Superior temporal gyrus (tissue), 1 donor: Measurements from ENCODE around the gene EBPL.
A peak's percentile ranks its signal among the peaks of the same experiment; 100 is the strongest.
"Not testable (repeated sequence)": the region's sequence is repeated elsewhere in the genome, so short reads cannot be mapped to it uniquely, and the experiment has no call there.

Source experiments
- DNase-seq: peaks from one replicate; pipeline ENCODE4 v3.0.0-alpha.2; 2016; ENCODE audit errors: extremely low spot score

EBPL gene

DNA sequence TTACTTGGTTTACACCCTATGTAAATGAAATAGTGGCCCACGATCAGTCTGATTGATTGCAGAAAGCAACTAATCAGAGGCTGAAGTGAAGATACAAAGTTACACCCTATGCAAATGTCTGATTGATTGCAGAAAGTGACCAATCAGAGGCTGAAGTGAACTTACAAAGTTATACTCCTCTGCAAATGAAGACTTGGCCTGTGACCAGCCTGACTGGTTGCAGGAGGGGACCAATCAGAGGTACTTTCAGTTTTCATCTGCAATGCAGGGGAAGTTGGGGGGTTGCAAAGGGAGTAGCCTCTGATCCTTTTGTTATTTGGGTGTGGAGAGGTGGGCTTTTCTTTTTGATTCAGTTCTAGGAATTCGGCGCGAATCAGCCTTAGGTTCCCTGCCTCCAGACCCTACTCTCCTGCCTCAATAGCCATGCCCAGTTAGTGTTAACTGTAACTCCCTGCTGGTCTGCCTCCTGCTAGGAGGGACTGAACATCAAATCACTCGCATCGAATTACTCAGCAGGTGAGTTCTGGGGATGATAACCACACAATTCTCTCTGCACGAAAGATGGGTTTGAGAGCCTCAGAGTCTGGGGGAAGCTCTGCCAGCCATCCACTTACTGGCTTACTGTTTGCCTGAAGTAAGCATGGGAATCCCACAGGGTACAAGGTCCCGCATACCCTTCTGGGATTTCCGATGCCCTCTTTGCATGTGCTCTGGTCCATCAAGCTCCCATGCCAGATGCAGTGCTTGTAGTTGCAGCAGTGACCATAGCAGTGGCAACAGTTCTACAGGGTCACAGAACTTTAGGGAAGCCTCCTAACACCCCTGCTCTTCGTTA is 55.5 kb downstream of the EBPL start:
- no peak for DNase-seq

DNA sequence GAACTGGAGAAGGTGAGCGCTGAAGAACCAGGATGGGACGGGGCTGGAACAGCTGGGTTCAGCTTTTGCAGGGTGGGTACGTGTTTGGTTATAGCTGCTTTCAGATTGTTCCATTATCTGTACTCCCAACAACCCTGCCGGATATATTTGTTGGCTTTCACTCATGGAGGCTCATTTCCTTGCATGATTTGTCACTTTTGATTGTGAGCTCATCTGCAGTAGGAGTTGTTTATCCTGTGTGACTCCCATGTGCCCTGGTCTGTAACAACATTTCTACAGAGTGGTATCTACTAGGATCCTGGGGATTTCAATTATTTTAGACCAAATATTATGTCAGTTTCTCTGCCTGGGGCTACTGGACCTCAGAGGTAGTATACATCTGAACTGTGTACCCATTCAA is 57.6 kb downstream of the EBPL start:
- DNase-seq: no peak

DNA sequence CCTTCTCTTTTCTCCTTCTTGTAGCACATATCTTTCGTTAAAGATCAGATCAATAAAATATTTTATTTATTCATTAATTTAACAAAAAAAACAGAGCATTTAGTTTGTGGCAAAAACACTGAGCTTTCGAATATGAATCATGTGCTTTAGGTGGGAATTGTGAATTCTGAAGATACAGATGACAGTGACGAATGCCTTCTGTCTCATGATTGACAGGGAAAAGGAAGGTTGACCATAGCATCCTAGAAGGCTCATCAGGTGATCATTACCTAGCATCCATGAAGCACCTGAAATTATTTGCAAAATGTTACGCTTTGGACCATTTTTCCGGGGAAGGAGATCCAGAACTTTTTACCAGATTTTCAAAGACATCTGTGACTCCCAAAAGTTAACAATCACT is 59.1 kb downstream of the EBPL start:
- no peak for DNase-seq

DNA sequence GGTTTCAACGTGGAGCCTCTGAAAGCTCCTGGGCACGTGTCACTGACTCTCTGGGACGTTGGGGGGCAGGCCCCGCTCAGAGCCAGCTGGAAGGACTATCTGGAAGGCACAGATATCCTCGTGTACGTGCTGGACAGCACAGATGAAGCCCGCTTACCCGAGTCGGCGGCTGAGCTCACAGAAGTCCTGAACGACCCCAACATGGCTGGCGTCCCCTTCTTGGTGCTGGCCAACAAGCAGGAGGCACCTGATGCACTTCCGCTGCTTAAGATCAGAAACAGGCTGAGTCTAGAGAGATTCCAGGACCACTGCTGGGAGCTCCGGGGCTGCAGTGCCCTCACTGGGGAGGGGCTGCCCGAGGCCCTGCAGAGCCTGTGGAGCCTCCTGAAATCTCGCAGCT is 60.7 kb downstream of the EBPL start:
- DNase-seq: no peak

DNA sequence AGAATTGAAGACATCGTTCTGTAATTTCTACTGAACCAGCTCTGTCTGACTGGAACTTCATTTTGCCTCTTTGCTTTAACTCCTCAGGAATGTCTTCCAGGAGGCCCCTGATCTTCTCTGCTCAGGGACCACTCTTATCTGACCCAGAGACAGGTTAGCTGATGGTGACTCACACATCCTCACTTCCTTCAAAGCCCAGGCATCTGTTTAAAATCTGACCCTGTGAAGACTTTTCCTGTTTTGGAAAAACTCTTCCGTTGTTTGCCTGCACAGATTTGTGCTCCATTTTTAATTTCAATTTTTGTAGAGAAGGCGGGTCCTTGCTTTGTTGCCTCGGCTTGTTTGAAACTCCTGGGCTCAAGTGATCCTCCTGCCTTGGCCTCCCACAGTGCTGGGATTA is 61.3 kb downstream of the EBPL start:
- no peak for DNase-seq

DNA sequence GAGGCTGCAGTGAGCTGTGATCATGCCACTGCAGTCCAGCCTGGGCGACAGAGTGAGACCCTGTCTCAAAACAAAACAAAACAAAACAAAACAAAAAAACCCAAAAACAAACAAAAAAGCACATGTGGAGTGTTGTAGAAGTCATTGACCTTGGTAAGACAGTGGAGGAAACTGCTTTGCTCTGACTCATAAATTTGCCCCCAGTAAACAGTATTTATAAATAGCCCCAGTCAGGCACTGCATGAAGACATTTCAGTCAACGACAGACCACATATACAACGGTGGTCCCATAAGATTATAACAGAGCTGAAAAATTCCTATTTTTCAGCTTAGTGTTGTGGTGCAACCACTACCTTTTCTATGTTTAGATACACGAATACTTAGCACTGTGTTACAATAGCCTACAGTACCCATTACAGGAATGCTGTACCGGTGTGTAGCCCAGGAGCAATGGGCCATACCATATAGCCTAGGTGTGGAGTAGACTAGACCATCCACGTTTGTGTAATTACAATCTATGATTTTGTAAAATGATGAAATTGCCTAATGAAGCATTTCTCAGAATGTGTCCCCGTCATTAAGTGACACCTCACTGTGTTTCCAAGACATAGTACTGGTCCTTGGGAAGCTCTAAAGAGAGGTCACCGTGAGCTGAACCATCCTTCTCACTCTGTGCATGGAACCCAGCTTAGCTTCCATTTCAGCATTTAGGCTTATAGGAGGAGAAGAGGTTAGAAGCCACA is 61.9 kb downstream of the EBPL start:
- no peak for DNase-seq

DNA sequence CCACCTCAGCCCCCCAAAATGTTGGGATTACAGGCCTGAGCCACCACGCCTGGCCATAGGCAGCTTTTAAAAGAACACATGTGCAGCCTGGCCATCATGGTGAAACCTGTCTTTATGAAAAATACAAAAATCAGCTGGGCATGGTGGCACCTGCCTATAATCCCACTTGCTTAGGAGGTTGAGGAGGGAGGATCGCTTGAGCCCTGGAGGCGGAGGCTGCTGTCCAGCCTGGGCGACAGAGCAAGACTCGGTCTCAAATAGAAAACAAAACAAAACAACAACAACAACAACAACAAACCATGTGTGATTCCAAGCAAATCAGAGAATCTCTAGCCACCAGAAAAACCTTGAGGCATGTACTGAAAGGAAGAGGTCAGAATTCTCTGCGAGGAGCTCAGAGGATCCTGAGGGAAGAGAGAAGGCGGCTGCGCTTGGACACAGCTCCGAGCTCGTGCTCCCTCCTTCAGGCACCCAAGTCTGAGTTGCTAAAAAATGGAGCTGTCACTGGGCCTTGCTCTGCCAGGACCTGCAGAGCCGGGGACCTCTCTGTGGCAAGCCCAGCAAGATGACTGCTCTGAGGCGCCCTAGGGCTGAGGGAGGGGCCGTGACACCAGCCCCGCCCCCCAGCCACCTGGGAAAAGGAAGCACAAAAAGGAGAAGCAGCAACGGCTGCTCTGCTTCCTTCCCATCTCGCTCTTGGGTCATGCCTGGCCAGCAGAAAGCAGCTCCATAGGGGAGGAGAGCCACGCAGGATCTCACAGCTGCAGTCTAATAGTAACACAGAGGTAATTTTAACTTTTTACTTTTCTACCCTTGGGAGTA is 63.2 kb downstream of the EBPL start, which contains the start of gene ARL11:
TSS of gene ARL11 (plus strand) at position 677 of the 822 bp plus-strand sequence. CDS start 1,941 bp downstream, outside the sequence.
- no peak for DNase-seq

DNA sequence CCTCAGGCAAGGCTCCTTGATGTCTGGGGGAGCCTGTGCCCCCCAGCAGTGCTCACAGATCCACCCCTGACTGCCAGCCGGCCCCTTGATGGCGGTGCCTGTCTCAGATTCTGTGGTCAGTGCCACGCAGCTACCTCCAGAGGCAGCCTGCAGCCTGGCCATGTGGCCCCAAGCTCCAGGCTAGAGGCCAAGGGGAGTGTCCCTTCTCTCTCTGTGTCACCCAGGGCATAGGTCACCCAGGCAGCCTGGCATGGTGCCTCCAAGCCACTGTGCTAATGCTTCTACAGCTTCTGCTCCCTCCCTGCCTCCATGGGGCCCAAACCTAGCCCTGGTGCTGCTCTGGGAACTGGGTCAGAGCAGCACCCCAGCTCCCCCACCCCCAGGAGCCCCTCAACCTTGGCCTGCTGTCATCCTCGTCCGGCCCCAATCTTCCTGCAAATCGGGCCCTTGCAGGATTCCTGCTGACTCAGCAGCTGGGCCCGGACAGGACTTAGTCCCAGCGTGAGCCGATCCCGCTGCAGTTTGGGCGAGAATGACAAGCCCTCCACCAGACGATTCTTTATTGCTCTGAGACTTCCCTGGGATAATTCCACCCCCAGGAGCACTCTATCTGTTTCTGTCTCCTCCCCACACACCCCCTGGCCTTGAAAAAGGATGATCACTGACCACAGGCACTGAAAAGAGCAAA is 65.8 kb downstream of the EBPL start:
- no peak for DNase-seq

DNA sequence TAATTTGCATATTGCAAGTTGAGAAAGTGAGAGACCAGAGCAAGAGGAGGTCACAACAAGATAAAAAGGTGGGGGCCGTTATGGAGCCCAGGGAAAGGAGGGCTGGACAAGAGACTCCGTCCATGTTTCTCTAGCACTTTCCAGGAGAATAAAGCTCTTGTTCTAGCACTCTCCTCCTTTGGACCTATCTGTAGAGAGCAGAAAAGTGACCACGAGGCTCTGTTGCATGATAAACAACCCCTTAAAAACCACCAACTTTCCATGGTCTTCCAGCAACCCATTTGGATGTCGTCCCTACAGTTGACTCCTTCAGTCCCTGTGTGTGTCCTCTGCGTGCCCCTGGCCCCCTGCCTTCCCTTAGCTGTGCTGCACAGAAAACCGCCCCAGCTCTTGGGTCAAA is 67.1 kb downstream of the EBPL start:
- DNase-seq: no peak

DNA sequence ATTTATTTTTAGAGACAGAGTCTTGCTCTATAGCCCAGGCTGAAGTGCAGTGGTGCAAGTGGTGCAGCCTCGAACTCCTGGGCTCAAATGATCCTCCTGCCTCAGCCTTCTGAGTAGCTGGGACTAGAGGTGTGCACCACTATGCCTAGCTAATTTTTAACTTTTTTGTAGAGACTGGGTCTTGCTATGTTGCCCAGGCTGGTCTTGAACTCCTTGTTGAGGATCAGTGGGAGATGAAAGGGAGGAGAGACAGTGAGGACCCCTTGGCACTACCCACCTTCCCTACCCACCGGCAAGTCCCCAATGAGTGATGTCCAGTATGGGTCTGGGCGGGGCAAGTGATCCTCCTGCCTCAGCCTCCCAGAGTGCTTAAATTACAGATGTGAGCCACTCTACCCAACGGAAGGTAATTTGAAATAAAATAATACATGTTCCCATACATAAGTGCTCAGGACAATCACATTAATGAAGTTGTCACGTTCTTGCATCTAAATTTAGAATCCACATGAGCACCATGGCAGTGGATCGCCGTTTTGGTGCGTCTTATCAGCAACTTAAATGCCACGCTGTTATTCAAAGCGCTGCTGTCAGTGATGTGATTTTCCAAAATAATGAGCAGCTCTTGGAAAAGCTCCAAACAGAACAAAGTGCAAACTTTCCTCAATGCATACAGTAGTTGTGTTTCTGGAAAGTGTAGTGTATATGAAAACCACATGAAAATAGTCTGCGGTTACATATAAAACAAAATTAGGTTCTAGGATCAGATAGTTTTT is 68.9 kb downstream of the EBPL start:
- no peak for DNase-seq

DNA sequence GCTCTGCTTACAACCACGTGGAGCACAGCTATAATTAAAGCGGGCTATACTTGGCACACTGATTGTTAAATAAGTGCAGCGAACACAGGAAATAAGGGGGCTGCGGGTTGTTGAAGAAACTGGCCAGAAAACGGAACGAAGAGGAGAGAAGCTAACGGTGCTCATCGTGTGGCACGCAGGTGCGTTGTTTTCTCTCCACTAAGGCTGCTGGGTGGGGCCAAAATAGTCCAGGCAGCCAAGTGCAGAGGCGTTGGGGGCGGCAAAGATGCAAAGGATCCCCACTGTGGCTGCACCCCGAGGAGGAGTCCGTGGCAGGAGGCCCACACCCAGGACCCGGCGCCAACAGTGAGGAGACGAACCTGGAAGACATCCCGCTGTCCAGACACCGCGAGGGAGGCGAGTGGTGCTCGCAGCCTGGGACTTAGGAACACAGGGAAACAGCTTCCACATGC is 71.1 kb downstream of the EBPL start:
- no peak for DNase-seq

DNA sequence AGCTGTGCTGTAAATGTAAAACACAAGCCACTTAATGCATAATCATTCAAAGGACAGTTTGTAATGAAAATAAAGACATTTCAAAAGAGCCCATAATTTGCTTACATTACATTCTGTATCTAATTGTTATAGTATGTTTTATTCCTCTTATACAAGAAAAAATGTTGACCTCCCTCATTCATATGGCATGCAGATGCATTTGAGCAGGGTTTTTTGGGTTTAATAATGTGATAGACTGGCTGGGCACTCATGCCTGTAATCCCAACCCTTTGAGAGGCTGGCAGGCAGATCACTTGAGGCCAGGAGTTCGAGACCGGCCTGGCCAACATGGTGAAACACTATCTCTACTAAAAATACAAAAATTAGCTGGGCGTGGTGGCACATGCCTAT is 74.6 kb downstream of the EBPL start:
- no peak for DNase-seq

DNA sequence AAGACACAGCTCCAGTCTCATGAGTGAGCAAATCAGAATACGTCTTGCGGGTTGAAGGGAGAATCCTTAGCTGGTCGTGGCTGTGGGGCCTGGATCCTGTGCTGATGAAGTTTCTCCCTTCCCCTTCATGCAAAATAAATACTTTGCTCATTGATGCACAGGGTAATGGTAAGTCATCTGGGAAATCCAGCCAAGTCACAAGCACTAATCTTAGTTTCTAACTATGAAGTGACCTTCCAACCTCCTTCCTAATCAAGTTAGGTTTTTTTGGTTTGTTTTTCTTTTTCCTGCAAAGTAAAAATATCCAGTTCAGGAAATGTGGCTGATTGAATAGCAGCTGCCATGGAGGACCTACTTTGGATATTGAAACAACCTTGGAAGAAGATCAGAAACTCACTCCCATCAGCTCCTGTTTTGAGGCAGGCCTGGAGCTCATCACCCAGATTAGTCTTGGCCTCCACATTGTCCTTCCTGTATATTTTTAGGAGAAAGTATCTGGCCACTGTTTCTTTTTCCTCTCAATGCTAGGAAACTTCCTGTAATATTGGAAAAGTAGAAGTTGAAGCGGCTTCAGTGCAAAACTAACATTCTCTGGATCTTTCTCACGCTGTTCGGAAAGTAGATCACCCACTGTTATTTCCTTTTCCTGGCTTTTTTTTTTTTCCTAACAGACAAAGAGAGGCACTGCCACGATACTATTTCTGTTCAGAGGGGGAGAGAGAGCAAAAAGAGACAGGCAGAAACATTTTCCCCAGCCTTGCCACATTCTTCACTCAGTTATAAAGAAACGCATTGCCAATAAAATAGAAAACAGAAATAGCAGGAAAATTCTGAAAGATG is 75.2 kb downstream of the EBPL start:
- DNase-seq: peak; percentile 28

DNA sequence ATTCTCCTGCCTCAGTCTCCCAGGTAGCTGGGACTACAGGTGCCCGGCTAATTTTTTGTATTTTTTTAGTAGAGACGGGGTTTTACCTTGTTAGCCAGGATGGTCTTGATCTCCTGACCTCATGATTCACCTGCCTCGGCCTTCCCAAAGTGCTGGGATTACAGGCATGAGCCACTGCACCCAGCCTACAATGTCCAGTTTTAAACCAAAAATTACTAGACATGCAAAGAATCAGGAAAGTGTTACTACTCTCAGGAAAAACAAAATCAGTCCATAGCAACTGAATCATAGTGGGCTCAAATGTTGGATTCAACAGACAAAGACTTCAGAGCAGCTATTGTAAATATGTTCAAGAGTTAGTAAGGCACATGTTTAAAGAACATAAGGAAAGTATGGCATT is 79.2 kb downstream of the EBPL start:
- not testable (repeated sequence) for DNase-seq
